ENCODE data around the gene DOHH.
"Not testable (repeated sequence)": the region's sequence is repeated elsewhere in the genome, so short reads cannot be mapped to it uniquely, and the experiment has no call there.

DOHH gene

DNA sequence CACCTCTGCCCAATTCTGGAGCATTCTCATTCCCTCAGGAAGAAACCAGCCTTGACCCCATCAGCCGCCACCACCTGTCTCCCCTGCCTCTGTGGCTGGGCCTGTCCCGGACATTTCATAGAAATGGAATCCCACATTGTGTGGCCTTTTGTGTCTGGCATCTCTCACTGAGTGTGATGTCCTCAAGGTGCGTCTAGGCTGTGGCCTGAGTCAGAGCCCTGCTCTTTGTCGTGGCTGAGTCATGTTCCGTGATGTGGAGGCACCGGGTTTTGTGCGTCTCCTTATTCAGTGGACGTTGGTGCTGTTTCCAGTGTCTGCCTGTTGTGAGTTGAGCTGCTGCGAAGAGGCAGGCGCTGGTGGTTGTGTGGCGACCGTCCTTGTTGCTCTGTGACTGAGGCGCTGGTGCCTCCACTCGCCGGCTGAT lies 9.1 kb upstream of the DOHH start:
- no peak overlapping the region for H3K4me3 ChIP-seq (ENCODE audit: low read depth, low read length)
- DNase-seq (ENCODE audit: low read depth, low spot score), result peak; percentile 73
- TF ChIP-seq, protein P1, sequence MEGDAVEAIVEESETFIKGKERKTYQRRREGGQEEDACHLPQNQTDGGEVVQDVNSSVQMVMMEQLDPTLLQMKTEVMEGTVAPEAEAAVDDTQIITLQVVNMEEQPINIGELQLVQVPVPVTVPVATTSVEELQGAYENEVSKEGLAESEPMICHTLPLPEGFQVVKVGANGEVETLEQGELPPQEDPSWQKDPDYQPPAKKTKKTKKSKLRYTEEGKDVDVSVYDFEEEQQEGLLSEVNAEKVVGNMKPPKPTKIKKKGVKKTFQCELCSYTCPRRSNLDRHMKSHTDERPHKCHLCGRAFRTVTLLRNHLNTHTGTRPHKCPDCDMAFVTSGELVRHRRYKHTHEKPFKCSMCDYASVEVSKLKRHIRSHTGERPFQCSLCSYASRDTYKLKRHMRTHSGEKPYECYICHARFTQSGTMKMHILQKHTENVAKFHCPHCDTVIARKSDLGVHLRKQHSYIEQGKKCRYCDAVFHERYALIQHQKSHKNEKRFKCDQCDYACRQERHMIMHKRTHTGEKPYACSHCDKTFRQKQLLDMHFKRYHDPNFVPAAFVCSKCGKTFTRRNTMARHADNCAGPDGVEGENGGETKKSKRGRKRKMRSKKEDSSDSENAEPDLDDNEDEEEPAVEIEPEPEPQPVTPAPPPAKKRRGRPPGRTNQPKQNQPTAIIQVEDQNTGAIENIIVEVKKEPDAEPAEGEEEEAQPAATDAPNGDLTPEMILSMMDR (IDR thresholded peaks at IDR 0.05; ENCODE audit: low read depth, low read length), result no peak
- in situ Hi-C loops (cut with HindIII; ENCODE audit: low sequenced_read_pairs), result no loop called here

DNA sequence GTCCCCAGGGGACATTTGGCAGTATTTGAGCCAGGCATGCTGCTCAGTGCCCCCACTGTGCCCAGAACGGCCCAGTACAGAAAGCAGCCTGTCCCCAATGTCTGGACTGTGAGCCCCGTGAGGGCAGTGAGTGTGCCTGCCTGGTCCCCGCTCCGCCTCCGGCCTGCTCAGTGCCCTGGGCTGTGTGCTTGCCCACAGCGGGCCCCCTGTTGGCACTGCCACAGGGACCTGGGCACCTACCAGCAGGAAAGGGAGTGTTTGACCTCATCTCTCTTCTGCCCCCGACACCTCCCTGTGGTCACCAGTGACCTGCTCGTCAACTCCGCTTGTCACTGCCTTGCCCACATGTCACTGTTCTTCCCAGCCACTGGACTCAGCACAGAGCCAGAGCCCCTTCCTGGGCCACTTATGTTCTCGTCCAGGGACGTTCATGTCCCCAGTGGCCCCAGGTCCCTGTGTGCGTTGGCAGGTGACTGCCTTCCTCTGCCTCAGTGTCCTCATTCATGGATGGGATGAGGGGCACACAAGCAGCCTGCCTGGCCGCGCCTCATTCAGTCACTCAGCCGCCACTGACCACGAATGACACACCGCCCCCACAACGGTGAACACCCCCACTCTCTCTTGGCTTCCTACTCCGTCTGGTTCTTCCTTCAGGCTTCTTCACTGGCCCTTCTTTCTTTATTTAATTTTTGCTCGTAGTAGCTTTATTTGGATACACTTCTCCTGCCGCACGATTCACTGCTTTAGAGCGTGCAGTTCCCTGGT lies 8.5 kb upstream of the DOHH start:
- no peak overlapping the region for H3K4me3 ChIP-seq (ENCODE audit: low read depth, low read length)
- in situ Hi-C loops (cut with HindIII; ENCODE audit: low sequenced_read_pairs), result no loop called here
- TF ChIP-seq, protein P1 (IDR thresholded peaks at IDR 0.05; ENCODE audit: low read depth, low read length), result no peak
- peak; percentile 10 for DNase-seq (ENCODE audit: low read depth, low spot score)

DNA sequence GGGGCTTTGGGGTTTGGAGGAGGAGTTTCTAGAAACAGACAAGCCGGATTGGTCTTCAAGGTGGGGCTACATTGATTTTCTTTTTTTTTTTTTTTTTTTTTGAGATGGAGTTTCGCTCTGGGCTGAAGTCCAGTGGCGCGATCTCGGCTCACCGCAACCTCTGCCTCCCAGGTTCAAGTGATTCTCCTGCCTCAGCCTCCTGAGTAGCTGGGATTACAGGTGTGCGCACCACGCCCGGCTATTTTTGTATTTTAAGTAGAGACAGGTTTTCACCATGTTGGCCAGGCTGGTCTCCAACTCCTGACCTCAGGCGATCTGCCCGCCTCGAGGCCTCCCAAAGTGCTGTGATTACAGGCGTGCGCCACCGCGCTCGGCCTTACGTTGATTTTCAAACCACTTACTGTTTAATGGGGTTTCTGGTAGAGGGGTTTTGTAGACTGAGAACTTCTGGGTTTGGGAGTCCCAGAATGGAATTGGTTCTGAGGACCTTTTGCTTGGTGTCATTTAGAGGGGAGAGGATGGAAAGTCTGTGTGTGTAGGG lies 7.7 kb upstream of the DOHH start:
- DNase-seq (ENCODE audit: low read depth, low spot score); in situ Hi-C loops (cut with HindIII; ENCODE audit: low sequenced_read_pairs); H3K4me3 ChIP-seq (ENCODE audit: low read depth, low read length): not testable (repeated sequence)

DNA sequence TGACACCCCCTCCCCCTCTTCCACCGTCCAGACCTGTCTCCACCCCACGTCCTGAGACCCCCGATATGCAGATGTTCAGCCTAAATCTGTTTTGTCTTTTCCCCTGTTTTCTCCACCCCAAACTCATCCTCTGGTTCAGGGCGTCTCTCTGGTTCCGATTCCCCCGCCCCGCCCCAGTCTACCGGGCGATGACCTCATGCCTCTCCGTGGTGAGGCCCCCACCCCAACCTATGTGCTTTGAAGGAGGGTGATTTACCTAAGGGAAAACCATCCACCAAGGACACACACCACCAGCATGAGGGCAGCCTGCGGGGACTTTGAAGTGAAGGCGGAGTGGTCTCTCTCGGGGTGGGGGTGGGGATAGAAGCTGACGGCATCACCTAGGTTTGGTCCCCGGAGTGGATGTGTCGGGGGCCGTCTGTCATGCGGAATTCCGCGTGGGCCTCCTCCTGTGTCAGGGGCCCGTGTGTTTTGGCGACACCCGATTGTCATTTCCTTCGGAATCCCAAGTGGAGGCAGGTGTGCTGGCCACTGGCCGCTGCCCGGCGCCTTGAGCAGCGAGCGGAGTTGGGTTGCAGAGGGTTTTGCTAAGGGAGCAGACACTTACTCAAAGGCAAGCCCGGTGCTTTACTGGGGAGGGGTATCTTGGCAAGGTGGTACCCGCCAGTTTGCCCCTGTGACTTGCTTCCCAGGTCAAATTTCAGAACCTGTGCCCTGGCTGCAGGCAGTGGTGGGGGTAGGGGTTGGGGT lies 7.1 kb upstream of the DOHH start:
- in situ Hi-C loops (cut with HindIII; ENCODE audit: low sequenced_read_pairs), result no loop called here
- peak overlapping the region; percentile 90 for H3K4me3 ChIP-seq (ENCODE audit: low read depth, low read length)
- TF ChIP-seq, protein P1 (IDR thresholded peaks at IDR 0.05; ENCODE audit: low read depth, low read length), result no peak
- no peak for DNase-seq (ENCODE audit: low read depth, low spot score)

DNA sequence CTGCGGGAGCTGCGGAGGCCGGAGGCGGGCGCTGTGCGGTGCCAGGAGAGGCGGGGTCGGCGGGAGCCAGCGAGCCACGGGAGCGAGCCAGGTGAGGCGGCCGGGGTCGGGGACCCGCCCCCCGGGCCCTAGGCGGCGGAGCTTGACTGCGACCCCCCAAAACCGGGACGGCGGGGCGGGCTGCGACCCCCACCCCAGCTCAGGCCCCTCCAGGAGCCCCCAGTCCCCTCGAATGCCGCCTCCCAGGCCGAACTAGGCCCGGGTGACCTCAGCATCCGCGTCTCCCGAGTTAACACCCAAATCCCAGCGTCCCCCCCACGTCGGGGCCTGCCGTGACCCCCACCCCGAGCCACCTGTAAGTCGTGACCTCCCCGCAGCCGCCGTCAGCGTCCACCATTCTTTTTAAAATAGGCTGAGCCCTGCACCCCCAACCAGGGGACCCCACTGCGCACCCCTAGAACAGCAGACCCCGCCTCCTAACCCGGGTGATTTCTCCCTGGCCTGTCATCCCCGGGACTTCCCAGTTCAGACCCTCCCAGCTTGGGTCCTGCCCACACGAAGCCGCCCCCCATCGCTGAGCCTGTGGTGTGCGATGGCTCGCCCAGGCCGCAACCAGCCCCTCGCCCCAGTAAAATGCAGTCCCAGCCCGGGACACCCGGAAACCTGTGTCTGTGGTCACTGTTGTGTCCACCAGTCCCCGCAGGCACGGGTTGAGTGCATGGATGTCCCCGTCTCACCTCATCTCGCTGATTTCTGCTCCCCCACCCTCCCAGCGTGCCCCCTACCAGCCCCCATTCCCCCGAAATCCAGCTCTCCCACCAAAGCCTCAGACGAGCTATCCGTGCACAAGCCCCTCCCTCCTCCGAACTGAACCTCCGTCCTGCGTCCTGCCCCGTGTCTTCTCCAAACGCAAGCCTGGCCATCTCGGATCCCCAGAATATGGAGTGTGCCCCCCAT lies 6.2 kb upstream of the DOHH start:
- peak overlapping the region; percentile 90 for H3K4me3 ChIP-seq (ENCODE audit: low read depth, low read length)
- TF ChIP-seq, protein P1 (IDR thresholded peaks at IDR 0.05; ENCODE audit: low read depth, low read length), result no peak
- in situ Hi-C loops (cut with HindIII; ENCODE audit: low sequenced_read_pairs), result no loop called here
- DNase-seq (ENCODE audit: low read depth, low spot score), result no peak

DNA sequence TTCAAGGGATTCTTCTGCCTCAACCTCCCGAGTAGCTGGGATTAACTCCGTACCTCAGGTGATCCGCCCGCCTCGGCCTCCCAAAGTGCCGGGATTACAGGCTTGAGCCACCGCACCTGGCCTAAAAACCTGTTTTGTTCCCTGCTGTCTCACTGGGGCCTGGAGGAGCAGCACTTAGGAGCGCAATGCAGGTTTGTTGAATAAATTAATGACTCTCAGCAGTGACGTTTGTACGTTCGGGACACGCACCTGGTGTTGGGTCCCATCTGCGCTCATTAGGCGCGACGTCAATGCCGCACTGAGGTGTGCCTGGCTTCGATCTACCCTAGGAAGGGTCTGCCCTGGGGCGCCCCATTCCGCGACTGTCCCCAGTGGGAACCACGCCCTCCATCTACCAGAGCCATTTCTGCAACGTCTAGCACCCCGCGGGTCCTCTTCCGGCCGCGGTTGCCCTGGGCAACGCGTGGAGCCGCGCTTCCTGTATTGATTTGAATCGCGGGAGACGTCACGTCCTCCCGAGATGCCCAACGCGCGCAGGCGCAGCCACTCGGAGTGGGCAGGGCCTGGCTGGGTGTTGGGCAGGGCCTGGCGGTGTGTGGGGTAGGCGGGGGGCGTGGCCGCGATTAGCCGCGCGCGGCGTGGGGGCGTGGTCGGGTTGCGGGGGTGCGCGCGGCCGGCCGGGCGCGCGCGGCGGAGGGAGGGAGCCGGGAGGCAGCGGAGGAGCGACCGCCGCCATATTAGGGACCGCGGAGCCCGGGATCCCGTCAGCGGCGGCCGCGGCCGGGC lies 5.3 kb upstream of the DOHH start, which contains the start of gene FZR1:
Gene FZR1, plus strand, starts transcription at position 714 of the 786 bp plus-strand sequence. CDS start 16,679 bp downstream, outside the sequence.
- H3K4me3 ChIP-seq (ENCODE audit: low read depth, low read length), result peak within 1 kb of the TSS; percentile 90
- TF ChIP-seq, protein P1 (IDR thresholded peaks at IDR 0.05; ENCODE audit: low read depth, low read length), result no peak
- peak; percentile 99 for DNase-seq (ENCODE audit: low read depth, low spot score)
- in situ Hi-C loops (cut with HindIII; ENCODE audit: low sequenced_read_pairs), result no loop called here
